Measurements from ENCODE around the gene RIOK1.

GRCh38 chr6:7440476-7440875 is 50.9 kb downstream of the RIOK1 start:
- TF ChIP-seq CTCF (conservative IDR thresholded peaks at IDR 0.05; ENCODE audit: low read length), result no peak
- no peak for TF ChIP-seq EZH2phosphoT487 (IDR thresholded peaks at IDR 0.05; ENCODE audit: borderline replicate concordance)
